HUES64 (cell line): ENCODE data around the gene CTU2.

Experiments
- H3K27ac ChIP-seq: 2 replicates; pipeline ENCODE4 v1.7.0; 2013; ENCODE audit warnings: low read depth, low read length, inconsistent platforms
- H3K27me3 ChIP-seq: 2 replicates; pipeline ENCODE4 v1.6.1; 2013; ENCODE audit warnings: mild to moderate bottlenecking, low read length; ENCODE audit not compliant: insufficient read depth
- H3K36me3 ChIP-seq: 2 replicates; pipeline ENCODE4 v1.6.1; 2013; ENCODE audit warnings: mild to moderate bottlenecking, low read length; ENCODE audit not compliant: insufficient read depth
- H3K4me1 ChIP-seq: 2 replicates; pipeline ENCODE4 v1.6.1; 2013; ENCODE audit warnings: mild to moderate bottlenecking, low read length, moderate library complexity; ENCODE audit not compliant: insufficient read depth
- H3K4me3 ChIP-seq: 2 replicates; pipeline ENCODE4 v1.5.1; 2013; ENCODE audit warnings: mild to moderate bottlenecking, low read length, moderate library complexity
- H3K9ac ChIP-seq: 2 replicates; pipeline ENCODE4 v1.6.1; 2013; ENCODE audit warnings: mild to moderate bottlenecking, low read depth, low read length
- H3K9me3 ChIP-seq: 2 replicates; pipeline ENCODE4 v1.6.1; 2013; ENCODE audit warnings: low read depth, low read length; ENCODE audit not compliant: insufficient read depth
- WGBS: fragments of 150-250, 120-280 bp; methylation state at CpG from one replicate; pipeline ENCODE4 v1.1.7; 2013; ENCODE audit warnings: missing lambda C conversion rate; 5-methylcytosine and 5-hydroxymethylcytosine counted together

Gene CTU2

GRCh38 chr16:88761143-88761534 lies 54.8 kb downstream of the CTU2 start:
- Histone ChIP-seq H3K4me3 (no peak overlapping the region), H3K27me3 (no peaks in the 10 kb centered on the region), H3K36me3 (no peaks in the 10 kb centered on the region), H3K9me3 (no peaks in the 10 kb centered on the region), H3K9ac (no peak overlapping the region), H3K27ac (no peak overlapping the region), H3K4me1 (peaks cover 38% of the 10 kb centered on the region)
- 90% methylated on average over 11 of the region's 11 CpGs for WGBS

- H3K27me3 ChIP-seq = no peaks in the 10 kb centered on the region
- no peak overlapping the region for H3K9ac ChIP-seq
- H3K4me3 ChIP-seq = no peak overlapping the region
- H3K9me3 ChIP-seq = no peaks in the 10 kb centered on the region
- no peak overlapping the region for H3K27ac ChIP-seq
- WGBS = 88% methylated on average over 10 of the region's 10 CpGs
- H3K36me3 ChIP-seq = no peaks in the 10 kb centered on the region
- H3K4me1 ChIP-seq = peaks cover 38% of the 10 kb centered on the region
Measured at GRCh38 chr16:88761830-88762229, 55.5 kb downstream of the CTU2 start.

GRCh38 chr16:88762258-88762870 lies 56.1 kb downstream of the CTU2 start:
- Histone ChIP-seq H3K36me3 (no peaks in the 10 kb centered on the region), H3K4me3 (no peak overlapping the region), H3K9ac (no peak overlapping the region), H3K4me1 (peaks cover 38% of the 10 kb centered on the region), H3K9me3 (no peaks in the 10 kb centered on the region), H3K27ac (no peak overlapping the region), H3K27me3 (no peaks in the 10 kb centered on the region)
- 83% methylated on average over 16 of the region's 16 CpGs for WGBS

GRCh38 chr16:88762941-88763340 lies 56.6 kb downstream of the CTU2 start:
- H3K27me3 ChIP-seq = no peaks in the 10 kb centered on the region
- H3K9ac ChIP-seq = 0 out of 2 replicates have a peak overlapping the region, but pooled peaks have one; percentile 11
- peaks cover 43% of the 10 kb centered on the region for H3K4me1 ChIP-seq
- H3K27ac ChIP-seq = peak overlapping the region; percentile 67
- H3K36me3 ChIP-seq = no peaks in the 10 kb centered on the region
- WGBS = 74% methylated on average over 10 of the region's 10 CpGs
- H3K4me3 ChIP-seq = no peak overlapping the region
- H3K9me3 ChIP-seq = no peaks in the 10 kb centered on the region

GRCh38 chr16:88763502-88764053 lies 57.3 kb downstream of the CTU2 start:
- Histone ChIP-seq H3K4me3 (no peak overlapping the region), H3K4me1 (peaks cover 50% of the 10 kb centered on the region), H3K27ac (peak overlapping the region; percentile 72), H3K9ac (0 out of 2 replicates have a peak overlapping the region, but pooled peaks have one; percentile 11), H3K27me3 (no peaks in the 10 kb centered on the region), H3K36me3 (no peaks in the 10 kb centered on the region), H3K9me3 (no peaks in the 10 kb centered on the region)
- WGBS = 29% methylated on average over 14 of the region's 14 CpGs

GRCh38 chr16:88764080-88764479 lies 57.8 kb downstream of the CTU2 start:
- Histone ChIP-seq H3K9me3 (no peaks in the 10 kb centered on the region), H3K9ac (no peak overlapping the region), H3K27me3 (no peaks in the 10 kb centered on the region), H3K27ac (peak overlapping the region; percentile 72; the same call in 1 of the 2 replicates), H3K4me1 (peaks cover 47% of the 10 kb centered on the region), H3K36me3 (no peaks in the 10 kb centered on the region), H3K4me3 (no peak overlapping the region)
- 90% methylated on average over 19 of the region's 19 CpGs for WGBS

GRCh38 chr16:88764913-88765349 lies 58.6 kb downstream of the CTU2 start:
- Histone ChIP-seq H3K9ac (no peak overlapping the region), H3K36me3 (no peaks in the 10 kb centered on the region), H3K27ac (no peak overlapping the region), H3K4me3 (no peak overlapping the region), H3K9me3 (no peaks in the 10 kb centered on the region), H3K4me1 (peaks cover 46% of the 10 kb centered on the region), H3K27me3 (no peaks in the 10 kb centered on the region)
- 83% methylated on average over 8 of the region's 9 CpGs for WGBS
